HepG2 (cell line): Measurements from ENCODE around the gene SCP2. TPM values are rescaled to one million over a fixed set of nuclear protein-coding genes. Genes with fewer than 3 reads are reported as not detected.

Experiments used
- ATAC-seq: fragments of 200-7000 bp; cut with Tn5 transposase; 3 replicates; pipeline ENCODE4 v1.9.1; 2020; ENCODE audit warnings: mild to moderate bottlenecking, moderate library complexity
- BruUV-seq: library from RNA; stranded (reverse); fragments of 400-500 nt; replicated peaks from 2 replicates; lab custom pipeline; 2021; lab: Mats Ljungman, UMichigan
- CTCF ChIA-PET: fragments of 300-600 bp; formaldehyde crosslinking; extraction: SDS; loops from one replicate; lab custom pipeline; 2021; ENCODE audit warnings: low total read pairs, inconsistent platforms, low intra/inter-chr PET ratio; lab: Yijun Ruan, JAX
- POLR2A ChIA-PET: fragments of 350-600 bp; sonication (Branson Sonifier 250); formaldehyde crosslinking; loops from one replicate; lab custom pipeline; 2020; ENCODE audit warnings: antibody characterized with exemption, inconsistent platforms; lab: Yijun Ruan, JAX
- DNase-seq: peaks from one replicate; pipeline ENCODE4 v3.0.0-alpha.2; 2015; ENCODE audit warnings: low spot score
- FAIRE-seq: peaks from 3 replicates; lab custom pipeline; 2011; peaks lifted over from hg19 to GRCh38; lab: Jason Lieb, UNC
- H2AFZ ChIP-seq: one replicate; pipeline ENCODE4 v1.6.1; 2011; ENCODE audit warnings: low read length, inconsistent platforms
- H3K27ac ChIP-seq: fragments of 300-600 bp; 3 replicates; pipeline ENCODE4 v1.8.0; 2011; ENCODE audit warnings: mixed run types, mild to moderate bottlenecking, mixed read lengths, low read length, inconsistent platforms; ENCODE audit not compliant: insufficient read depth; ENCODE audit errors: extremely low read length
- H3K27me3 ChIP-seq, 2 experiments: fragments of 200-600 bp in 1 of 2; 2 replicates in 1 of 2; 3 replicates in 1 of 2; pipeline versions ENCODE4 v1.6.0 to v1.8.0; 2011; ENCODE audit warnings: low read length in 2 of 2, mild to moderate bottlenecking in 2 of 2, moderate library complexity in 2 of 2, inconsistent platforms in 1 of 2; ENCODE audit not compliant: insufficient read depth in 2 of 2, control insufficient read depth in 1 of 2
- H3K36me3 ChIP-seq, 2 experiments: fragments of 200-600 bp in 1 of 2; replicated peaks in 1 of 2; 2 replicates in 1 of 2; 3 replicates in 1 of 2; pipeline versions ENCODE4 v1.5.1 to v1.8.0; 2011; ENCODE audit warnings: low read length in 2 of 2, inconsistent platforms in 1 of 2; ENCODE audit not compliant: insufficient read depth in 2 of 2, control insufficient read depth in 1 of 2
- H3K4me1 ChIP-seq: 2 replicates; pipeline ENCODE4 v1.5.1; 2012; ENCODE audit warnings: low read length, inconsistent platforms; ENCODE audit not compliant: insufficient read depth
- H3K4me2 ChIP-seq: 2 replicates; pipeline ENCODE4 v1.6.0; 2011; ENCODE audit warnings: low read depth, low read length, inconsistent platforms
- H3K4me3 ChIP-seq, 3 experiments: fragments of 200-600 bp in 1 of 3; sonication (generic), shearing (Covaris generic) in 1 of 3; replicated peaks in 1 of 3; 2 replicates each; pipeline ENCODE4 v1.5.1; 2011 to 2016; ENCODE audit warnings: low read length in 3 of 3, inconsistent platforms in 2 of 3, low read depth in 2 of 3, mild to moderate bottlenecking in 2 of 3, control low read depth in 1 of 3, mixed read lengths in 1 of 3; ENCODE audit not compliant: insufficient read depth in 1 of 3
- H3K79me2 ChIP-seq: one replicate; pipeline ENCODE4 v1.6.1; 2011; ENCODE audit warnings: low read length, inconsistent platforms; ENCODE audit not compliant: insufficient read depth
- H3K9ac ChIP-seq: 2 replicates; pipeline ENCODE4 v1.6.0; 2011; ENCODE audit warnings: mild to moderate bottlenecking, low read depth, low read length, inconsistent platforms; ENCODE audit not compliant: insufficient read depth
- H3K9me3 ChIP-seq: 2 replicates; pipeline ENCODE4 v1.5.1; 2012; ENCODE audit warnings: mild to moderate bottlenecking, low read length
- H4K20me1 ChIP-seq: 2 replicates; pipeline ENCODE4 v1.6.0; 2011; ENCODE audit warnings: inconsistent platforms, mild to moderate bottlenecking, low read length, moderate library complexity; ENCODE audit not compliant: insufficient read depth
- ATRX ChIP-seq: sonication (generic); formaldehyde crosslinking; IDR thresholded peaks from 2 replicates; pipeline ENCODE4 v1.4.0; 2020; ENCODE audit warnings: missing genetic modification reagents, borderline replicate concordance
- MXI1 ChIP-seq: IDR thresholded peaks from 3 replicates; pipeline ENCODE4 v1.6.1; 2012; ENCODE audit warnings: low read depth, low read length, inconsistent platforms, borderline replicate concordance
- ZBTB44 ChIP-seq: sonication (generic); formaldehyde crosslinking; IDR thresholded peaks from 2 replicates; pipeline ENCODE4 v1.4.0; 2020; ENCODE audit warnings: missing genetic modification reagents
- ZNF569 ChIP-seq: sonication (generic); formaldehyde crosslinking; IDR thresholded peaks from 2 replicates; pipeline ENCODE4 v1.5.0; 2020; ENCODE audit warnings: mild to moderate bottlenecking, missing genetic modification reagents, moderate library complexity, borderline replicate concordance
- ZNF629 ChIP-seq: sonication (generic); formaldehyde crosslinking; conservative IDR thresholded peaks from 2 replicates; pipeline ENCODE4 v1.5.0; 2020; ENCODE audit warnings: missing genetic modification reagents
- ZNF770 ChIP-seq: sonication (generic); formaldehyde crosslinking; IDR thresholded peaks from 2 replicates; pipeline ENCODE4 v1.5.0; 2020; ENCODE audit warnings: mild to moderate bottlenecking, missing genetic modification reagents
- WGBS: methylation state at CpG from one replicate; pipeline ENCODE4 v1.1.6; 2017; ENCODE audit warnings: low lambda C conversion rate; 5-methylcytosine and 5-hydroxymethylcytosine counted together
- in situ Hi-C: cut with HindIII; loops from 2 replicates; pipeline ENCODE4 v1.10.0; 2017; ENCODE audit warnings: low pct_unique_long_range_greater_than_20kb; ENCODE audit not compliant: extremely low pct_ligation_motif_present
- intact Hi-C: fragments of 100-400 bp; cut with micrococcal nuclease; formaldehyde crosslinking; loops from one replicate; pipeline ENCODE4 v1.10.0; 2022; ENCODE audit not compliant: unreplicated experiment
- polyA plus RNA-seq, 8 experiments: library from polyadenylated mRNA; depleted of rRNA in 3 of 8; stranded (reverse) in 7 of 8; unstranded in 1 of 8; fragments of >200 nt; fragmentation: Illumina TruSeq in 4 of 8; extraction: Trizol in 4 of 8; gene quantifications; 2 replicates each; pipeline versions ENCODE4 v1.2.1 to v1.2.3, GENCODE V29; 2011 to 2016; ENCODE audit warnings: low read depth in 4 of 8, missing spikeins in 1 of 8, mixed read lengths in 1 of 8; ENCODE audit not compliant: insufficient read depth in 1 of 8
- total RNA-seq, 5 experiments: library from RNA; depleted of rRNA; stranded (reverse); fragments of >200 nt; fragmentation: Illumina TruSeq; extraction: Trizol; gene quantifications; 2 replicates each; pipeline ENCODE4 v1.2.3, GENCODE V29; 2016; ENCODE audit warnings: low read depth in 1 of 5
- TF ChIP-seq, protein P1 (sequence below): sonication (generic); formaldehyde crosslinking; IDR thresholded peaks from 2 replicates; pipeline ENCODE4 v1.8.0; 2022; ENCODE audit warnings: mild to moderate bottlenecking, missing genetic modification reagents; ENCODE audit not compliant: insufficient replicate concordance
- TF ChIP-seq, protein P2 (sequence below): sonication (generic); formaldehyde crosslinking; IDR thresholded peaks from 2 replicates; pipeline ENCODE4 v1.4.0; 2020; ENCODE audit warnings: missing genetic modification reagents
- TF ChIP-seq, protein P3 (sequence below): sonication (generic); formaldehyde crosslinking; IDR thresholded peaks from 2 replicates; pipeline ENCODE4 v1.5.0; 2020; ENCODE audit warnings: missing genetic modification reagents, mild to moderate bottlenecking, borderline replicate concordance

Gene SCP2
- total and polyA plus RNA-seq, 2 of the 13 experiments (the other 11 are each of a cell fraction or from before 2014, with no cell fraction given): 59.0 to 133 TPM

- FAIRE-seq: no peak
- no peaks in the 10 kb centered on the region for H3K9me3 ChIP-seq
- peak overlapping the region in 1 of 3 experiments; percentile 50; a peak in 1 of 6 replicates for H3K4me3 ChIP-seq
- H3K4me1 ChIP-seq: peaks cover 43% of the 10 kb centered on the region
- BruUV-seq: no TSS peak
- intact Hi-C loops: no loop called here
- 74% methylated on average over 4 of the region's 4 CpGs for WGBS
- no peak overlapping the region for H3K9ac ChIP-seq
- H4K20me1 ChIP-seq: no peaks in the 10 kb centered on the region
- H3K4me2 ChIP-seq: peak overlapping the region; percentile 65
- DNase-seq: no peak
- H3K27me3 ChIP-seq: peaks cover 0 to 48% of the 10 kb centered on the region in 2 experiments; a peak in 4 of 5 replicates
- in situ Hi-C loops: no loop called here
- ChIA-PET POLR2A (interaction anchor here (1.5 kb wide), 1 partner anchor 14 kb away, joined by 3 read pairs; no protein-coding TSS in a partner anchor), CTCF (no interaction called here)
- H3K79me2 ChIP-seq: no peaks in the 10 kb centered on the region
- ATAC-seq: no peak
- no peak overlapping the region for H3K27ac ChIP-seq
- TF ChIP-seq, protein P1, sequence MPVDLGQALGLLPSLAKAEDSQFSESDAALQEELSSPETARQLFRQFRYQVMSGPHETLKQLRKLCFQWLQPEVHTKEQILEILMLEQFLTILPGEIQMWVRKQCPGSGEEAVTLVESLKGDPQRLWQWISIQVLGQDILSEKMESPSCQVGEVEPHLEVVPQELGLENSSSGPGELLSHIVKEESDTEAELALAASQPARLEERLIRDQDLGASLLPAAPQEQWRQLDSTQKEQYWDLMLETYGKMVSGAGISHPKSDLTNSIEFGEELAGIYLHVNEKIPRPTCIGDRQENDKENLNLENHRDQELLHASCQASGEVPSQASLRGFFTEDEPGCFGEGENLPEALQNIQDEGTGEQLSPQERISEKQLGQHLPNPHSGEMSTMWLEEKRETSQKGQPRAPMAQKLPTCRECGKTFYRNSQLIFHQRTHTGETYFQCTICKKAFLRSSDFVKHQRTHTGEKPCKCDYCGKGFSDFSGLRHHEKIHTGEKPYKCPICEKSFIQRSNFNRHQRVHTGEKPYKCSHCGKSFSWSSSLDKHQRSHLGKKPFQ (CRISPR knock-in tag): peak; percentile 13
- no peak for TF ChIP-seq ZNF569 (CRISPR knock-in tag)
- no peaks in the 10 kb centered on the region for H3K36me3 ChIP-seq
- no peak overlapping the region for H2AFZ ChIP-seq
Measured at GRCh38 chr1:53075206-53075605, 148.1 kb downstream of the SCP2 start.

DNA sequence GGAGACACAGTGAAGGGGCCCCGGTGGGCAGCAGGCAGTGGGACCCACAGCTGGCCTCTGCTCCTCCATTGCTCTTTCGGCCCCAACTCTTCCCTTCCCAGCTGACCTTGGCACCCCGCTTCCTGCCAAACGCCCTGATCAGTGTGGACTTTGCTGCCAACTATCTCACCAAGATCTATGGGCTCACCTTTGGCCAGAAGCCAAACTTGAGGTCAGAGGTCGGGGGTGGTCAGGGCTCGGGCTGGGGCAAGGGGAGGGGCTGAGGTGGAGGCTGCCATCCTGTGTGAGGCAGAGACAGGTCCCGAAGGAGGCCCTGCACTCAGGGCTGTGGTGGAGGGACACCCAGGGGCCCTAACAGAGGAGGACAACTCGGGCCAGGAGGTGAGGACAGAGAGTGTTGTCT, 148.7 kb downstream of the SCP2 start:
- Histone ChIP-seq H3K9ac (no peak overlapping the region), H3K79me2 (no peaks in the 10 kb centered on the region), H3K4me1 (peaks cover 43% of the 10 kb centered on the region), H3K9me3 (no peaks in the 10 kb centered on the region), H4K20me1 (no peaks in the 10 kb centered on the region), H3K36me3 (no peaks in the 10 kb centered on the region), H3K4me3 (peak overlapping the region in 1 of 3 experiments; percentile 50; a peak in 1 of 6 replicates), H3K27me3 (peaks cover 0 to 48% of the 10 kb centered on the region in 2 experiments; a peak in 4 of 5 replicates), H3K27ac (no peak overlapping the region), H2AFZ (no peak overlapping the region), H3K4me2 (peak overlapping the region; percentile 65)
- in situ Hi-C loops: no loop called here
- FAIRE-seq (no peak), ATAC-seq (peak; percentile 66), DNase-seq (peak; percentile 7)
- intact Hi-C loops: no loop called here
- BruUV-seq: no TSS peak
- CTCF ChIA-PET: no interaction called here
- POLR2A ChIA-PET: interaction anchor here (1.1 kb wide), 1 partner anchor 70 kb away, joined by 4 read pairs; no protein-coding TSS in a partner anchor
- 3% methylated on average over 5 of the region's 8 CpGs for WGBS
- TF ChIP-seq ZNF770 (CRISPR knock-in tag): no peak; the same call in 1 of the 2 replicates
- TF ChIP-seq ZNF629: no peak
- TF ChIP-seq, protein P2, sequence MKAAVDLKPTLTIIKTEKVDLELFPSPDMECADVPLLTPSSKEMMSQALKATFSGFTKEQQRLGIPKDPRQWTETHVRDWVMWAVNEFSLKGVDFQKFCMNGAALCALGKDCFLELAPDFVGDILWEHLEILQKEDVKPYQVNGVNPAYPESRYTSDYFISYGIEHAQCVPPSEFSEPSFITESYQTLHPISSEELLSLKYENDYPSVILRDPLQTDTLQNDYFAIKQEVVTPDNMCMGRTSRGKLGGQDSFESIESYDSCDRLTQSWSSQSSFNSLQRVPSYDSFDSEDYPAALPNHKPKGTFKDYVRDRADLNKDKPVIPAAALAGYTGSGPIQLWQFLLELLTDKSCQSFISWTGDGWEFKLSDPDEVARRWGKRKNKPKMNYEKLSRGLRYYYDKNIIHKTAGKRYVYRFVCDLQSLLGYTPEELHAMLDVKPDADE: no peak
- TF ChIP-seq MXI1: no peak
- TF ChIP-seq ATRX (CRISPR knock-in tag): no peak
- no peak for TF ChIP-seq ZBTB44 (CRISPR knock-in tag)
- TF ChIP-seq, protein P3, sequence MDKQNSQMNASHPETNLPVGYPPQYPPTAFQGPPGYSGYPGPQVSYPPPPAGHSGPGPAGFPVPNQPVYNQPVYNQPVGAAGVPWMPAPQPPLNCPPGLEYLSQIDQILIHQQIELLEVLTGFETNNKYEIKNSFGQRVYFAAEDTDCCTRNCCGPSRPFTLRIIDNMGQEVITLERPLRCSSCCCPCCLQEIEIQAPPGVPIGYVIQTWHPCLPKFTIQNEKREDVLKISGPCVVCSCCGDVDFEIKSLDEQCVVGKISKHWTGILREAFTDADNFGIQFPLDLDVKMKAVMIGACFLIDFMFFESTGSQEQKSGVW: no peak
